ENCODE measurements around the gene MRPL40. TPM values are rescaled to one million over a fixed set of nuclear protein-coding genes. Genes with fewer than 3 reads are reported as not detected.
"Not testable (repeated sequence)": the region's sequence is repeated elsewhere in the genome, so short reads cannot be mapped to it uniquely, and the experiment has no call there.

The MRPL40 gene
- total RNA-seq, 1 donor from 2014 or later, result 19.9 TPM

DNA sequence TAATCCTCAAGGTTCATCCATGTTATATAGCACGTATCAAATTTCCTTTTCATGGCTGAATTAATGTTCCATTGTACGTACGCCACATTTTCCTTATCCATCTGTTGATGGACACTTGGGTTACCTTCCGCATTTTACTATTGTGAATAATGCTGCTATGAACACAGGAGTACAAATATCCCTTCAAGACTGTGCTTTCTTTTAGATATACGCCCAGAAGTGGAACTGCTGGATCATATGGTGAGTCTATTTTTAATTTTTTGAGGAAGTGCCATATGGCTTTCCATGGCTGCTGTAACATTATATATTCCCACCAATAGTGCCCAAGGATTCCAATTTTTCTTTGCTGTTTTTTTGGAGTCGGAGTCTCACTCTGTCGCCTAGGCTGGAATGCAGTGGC, 6.0 kb downstream of the MRPL40 start:
- Mint-ChIP-seq H3K4me3 (ENCODE audit: unreplicated experiment) (no peak overlapping the region), H3K36me3 (ENCODE audit: low read depth, unreplicated experiment) (peaks cover 9% of the 10 kb centered on the region), H3K27me3 (ENCODE audit: unreplicated experiment) (no peaks in the 10 kb centered on the region), H3K27ac (ENCODE audit: unreplicated experiment) (no peak overlapping the region), H3K9me3 (ENCODE audit: unreplicated experiment) (no peaks in the 10 kb centered on the region), H3K4me1 (ENCODE audit: unreplicated experiment) (peaks cover 14% of the 10 kb centered on the region)
- no peak for DNase-seq (ENCODE audit: low spot score)
- TF ChIP-seq, protein P1, sequence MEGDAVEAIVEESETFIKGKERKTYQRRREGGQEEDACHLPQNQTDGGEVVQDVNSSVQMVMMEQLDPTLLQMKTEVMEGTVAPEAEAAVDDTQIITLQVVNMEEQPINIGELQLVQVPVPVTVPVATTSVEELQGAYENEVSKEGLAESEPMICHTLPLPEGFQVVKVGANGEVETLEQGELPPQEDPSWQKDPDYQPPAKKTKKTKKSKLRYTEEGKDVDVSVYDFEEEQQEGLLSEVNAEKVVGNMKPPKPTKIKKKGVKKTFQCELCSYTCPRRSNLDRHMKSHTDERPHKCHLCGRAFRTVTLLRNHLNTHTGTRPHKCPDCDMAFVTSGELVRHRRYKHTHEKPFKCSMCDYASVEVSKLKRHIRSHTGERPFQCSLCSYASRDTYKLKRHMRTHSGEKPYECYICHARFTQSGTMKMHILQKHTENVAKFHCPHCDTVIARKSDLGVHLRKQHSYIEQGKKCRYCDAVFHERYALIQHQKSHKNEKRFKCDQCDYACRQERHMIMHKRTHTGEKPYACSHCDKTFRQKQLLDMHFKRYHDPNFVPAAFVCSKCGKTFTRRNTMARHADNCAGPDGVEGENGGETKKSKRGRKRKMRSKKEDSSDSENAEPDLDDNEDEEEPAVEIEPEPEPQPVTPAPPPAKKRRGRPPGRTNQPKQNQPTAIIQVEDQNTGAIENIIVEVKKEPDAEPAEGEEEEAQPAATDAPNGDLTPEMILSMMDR (IDR thresholded peaks at IDR 0.05; ENCODE audit: unreplicated experiment), result no peak

DNA sequence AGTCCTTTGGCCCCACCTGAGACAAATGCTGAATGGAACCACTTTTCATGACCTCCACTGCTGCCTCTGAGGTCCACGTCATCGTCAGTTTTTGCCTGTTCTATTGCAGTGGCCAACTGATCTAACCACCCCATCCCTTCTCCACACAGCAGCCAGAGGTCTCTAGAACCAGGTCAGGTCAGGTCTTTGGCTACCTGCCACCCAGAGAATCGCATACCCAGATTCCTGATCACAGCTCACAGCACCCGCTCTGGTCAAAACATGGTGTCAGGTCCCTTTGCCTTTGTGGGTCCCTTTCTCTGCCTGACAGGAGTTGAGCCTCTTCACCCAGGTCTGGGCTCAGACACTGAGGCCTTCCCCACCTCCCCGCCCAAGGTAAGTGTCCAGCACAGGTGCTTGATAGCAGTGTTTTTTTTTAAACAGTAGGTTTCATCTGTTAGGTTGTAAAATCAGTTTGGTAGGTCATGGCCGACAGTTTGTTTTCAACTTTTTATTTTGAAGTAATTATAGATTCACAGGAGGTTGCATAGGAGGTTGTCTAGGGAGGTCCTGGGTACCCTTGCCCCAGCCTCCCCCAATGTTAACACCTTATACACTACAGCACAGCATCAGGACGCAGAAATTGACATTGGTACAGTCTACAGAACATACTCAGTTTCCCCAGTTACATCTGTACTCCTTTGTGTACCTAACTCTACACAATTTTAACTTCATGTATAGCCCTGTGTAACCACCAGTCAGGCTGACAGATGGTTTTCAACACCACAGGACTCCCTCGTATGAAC, 8.3 kb downstream of the MRPL40 start:
- no peak overlapping the region for H3K27ac Mint-ChIP-seq (ENCODE audit: unreplicated experiment)
- H3K4me1 Mint-ChIP-seq (ENCODE audit: unreplicated experiment), result peaks cover 24% of the 10 kb centered on the region
- TF ChIP-seq, protein P1 (IDR thresholded peaks at IDR 0.05; ENCODE audit: unreplicated experiment), result no peak

DNA sequence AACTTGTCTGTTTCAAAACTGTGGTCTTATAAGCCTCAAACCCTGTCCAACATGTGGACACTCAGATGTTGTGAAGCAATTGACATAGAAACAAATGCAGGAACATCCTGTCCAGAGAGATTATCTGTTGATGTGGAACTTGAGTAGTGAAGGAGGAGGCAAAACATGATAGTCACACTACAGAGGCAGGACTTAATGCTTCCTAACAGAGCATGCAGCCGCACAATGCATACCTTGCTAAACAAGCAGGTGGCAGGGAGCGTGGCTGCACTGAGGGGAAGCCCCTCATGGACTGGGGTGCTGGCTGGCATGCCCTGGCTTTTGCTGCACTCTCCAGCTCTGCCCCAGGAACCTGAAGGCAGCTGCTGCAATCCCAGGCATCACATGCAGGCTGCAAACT, 9.8 kb downstream of the MRPL40 start:
- H3K27me3 Mint-ChIP-seq (ENCODE audit: unreplicated experiment), result peaks cover 7% of the 10 kb centered on the region
- H3K36me3 Mint-ChIP-seq (ENCODE audit: low read depth, unreplicated experiment), result peaks cover 16% of the 10 kb centered on the region
- no peak overlapping the region for H3K4me3 Mint-ChIP-seq (ENCODE audit: unreplicated experiment)
- no peak for DNase-seq (ENCODE audit: low spot score)
- H3K4me1 Mint-ChIP-seq (ENCODE audit: unreplicated experiment), result peaks cover 30% of the 10 kb centered on the region
- H3K27ac Mint-ChIP-seq (ENCODE audit: unreplicated experiment), result peak overlapping the region; percentile 86
- no peaks in the 10 kb centered on the region for H3K9me3 Mint-ChIP-seq (ENCODE audit: unreplicated experiment)
- TF ChIP-seq, protein P1 (IDR thresholded peaks at IDR 0.05; ENCODE audit: unreplicated experiment), result no peak

More for the DNA sequence above, 8.3 kb downstream of the MRPL40 start:
- H3K27me3 Mint-ChIP-seq (ENCODE audit: unreplicated experiment), result no peaks in the 10 kb centered on the region
- H3K36me3 Mint-ChIP-seq (ENCODE audit: low read depth, unreplicated experiment), result peaks cover 16% of the 10 kb centered on the region
- H3K4me3 Mint-ChIP-seq (ENCODE audit: unreplicated experiment), result no peak overlapping the region
- no peaks in the 10 kb centered on the region for H3K9me3 Mint-ChIP-seq (ENCODE audit: unreplicated experiment)
- no peak for DNase-seq (ENCODE audit: low spot score)

DNA sequence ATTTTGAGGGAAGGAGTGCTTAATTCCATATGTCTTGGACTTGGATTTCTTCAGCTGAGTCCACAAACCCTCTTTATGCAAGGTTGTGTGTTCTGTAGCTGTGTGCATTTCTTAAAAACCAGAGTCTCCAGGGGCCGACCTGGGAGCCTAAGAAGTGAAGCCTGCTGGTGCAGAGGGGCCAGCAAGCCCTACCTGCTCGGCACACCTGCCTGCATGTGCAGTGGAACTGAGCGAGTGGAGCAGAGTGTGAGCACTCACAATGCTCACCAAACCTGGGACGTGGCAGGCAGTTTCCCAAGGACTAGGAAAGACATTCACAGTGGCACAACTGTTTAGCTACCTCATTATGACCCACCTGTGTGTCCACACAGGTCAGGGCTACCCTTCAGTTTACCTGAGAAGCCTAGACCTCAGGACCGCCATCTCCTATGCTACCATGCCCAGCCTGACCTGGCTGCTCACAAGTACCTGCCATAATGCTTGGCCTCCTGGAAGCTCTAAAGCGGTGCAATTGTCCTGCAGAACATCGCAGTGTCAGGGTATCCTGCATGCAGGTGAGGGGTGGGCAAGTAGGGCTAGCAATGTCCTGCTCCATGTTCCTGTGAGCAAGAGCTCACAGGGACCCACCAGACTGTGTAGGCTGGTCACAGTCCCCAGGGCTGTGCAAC, 11.3 kb downstream of the MRPL40 start:
- Mint-ChIP-seq H3K27me3 (ENCODE audit: unreplicated experiment) (peaks cover 7% of the 10 kb centered on the region), H3K27ac (ENCODE audit: unreplicated experiment) (peak overlapping the region; percentile 61), H3K36me3 (ENCODE audit: low read depth, unreplicated experiment) (peaks cover 12% of the 10 kb centered on the region), H3K4me1 (ENCODE audit: unreplicated experiment) (peaks cover 31% of the 10 kb centered on the region), H3K9me3 (ENCODE audit: unreplicated experiment) (no peaks in the 10 kb centered on the region), H3K4me3 (ENCODE audit: unreplicated experiment) (no peak overlapping the region)
- TF ChIP-seq, protein P1 (IDR thresholded peaks at IDR 0.05; ENCODE audit: unreplicated experiment), result no peak
- no peak for DNase-seq (ENCODE audit: low spot score)

DNA sequence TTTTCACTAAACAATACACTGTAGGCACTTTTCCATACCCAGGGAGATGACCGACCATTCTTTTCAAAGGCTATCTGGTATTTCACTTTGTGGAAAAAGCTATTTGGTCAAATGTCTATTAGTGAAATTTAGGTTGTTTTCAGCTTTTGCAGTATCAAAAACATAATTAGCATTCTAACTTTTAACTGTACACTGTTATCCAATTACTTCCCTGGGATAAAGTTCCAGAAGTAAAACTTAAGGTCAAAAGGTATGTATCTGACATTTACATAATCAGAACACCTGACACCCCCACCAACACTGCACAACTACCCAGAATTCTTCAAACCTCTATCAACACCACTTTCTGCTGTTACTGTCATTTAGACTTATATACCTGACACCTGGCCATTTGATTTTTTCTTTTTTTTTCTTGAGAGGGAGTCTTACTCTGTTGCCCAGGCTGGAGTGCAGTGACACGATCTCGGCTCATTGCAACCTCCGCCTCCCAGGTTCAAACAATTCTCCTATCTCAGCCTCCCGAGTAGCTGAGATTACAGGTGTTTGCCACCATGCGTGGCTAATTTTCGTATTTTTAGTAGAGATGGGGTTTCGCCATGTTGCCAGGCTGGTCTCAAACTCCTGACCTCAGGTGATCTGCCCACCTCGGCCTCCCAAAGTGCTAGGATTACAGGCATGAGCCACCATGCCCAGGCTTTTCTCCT, 13.1 kb downstream of the MRPL40 start:
- peak overlapping the region; percentile 67 for H3K27ac Mint-ChIP-seq (ENCODE audit: unreplicated experiment)
- not testable (repeated sequence) for DNase-seq (ENCODE audit: low spot score); H3K27me3 Mint-ChIP-seq (ENCODE audit: unreplicated experiment); H3K9me3 Mint-ChIP-seq (ENCODE audit: unreplicated experiment)
- H3K4me1 Mint-ChIP-seq (ENCODE audit: unreplicated experiment), result peaks cover 31% of the 10 kb centered on the region
- peaks cover 12% of the 10 kb centered on the region for H3K36me3 Mint-ChIP-seq (ENCODE audit: low read depth, unreplicated experiment)
- H3K4me3 Mint-ChIP-seq (ENCODE audit: unreplicated experiment), result peak overlapping the region; percentile 80
